Activated T-cell treated with anti-CD3 and anti-CD28 coated beads, Interleukin-2, amount 50 U/mL, for 4 hours (primary cell): ENCODE data around the gene ADH1C. TPM values are rescaled to one million over a fixed set of nuclear protein-coding genes. Genes with fewer than 3 reads are reported as not detected.
"Not testable (repeated sequence)": the region's sequence is repeated elsewhere in the genome, so short reads cannot be mapped to it uniquely, and the experiment has no call there.

ENCODE experiments used
- ATAC-seq, 2 donors: fragments of 200-7000 bp; cut with Tn5 transposase; one replicate each; pipeline ENCODE4 v1.10.0; 2021
- DNase-seq: peaks from one replicate; pipeline ENCODE4 v3.0.0-alpha.2; 2020
- H3K27me3 Mint-ChIP-seq: one replicate; pipeline ENCODE4 v1.8.0; 2021; ENCODE audit warnings: low read depth, mixed read lengths
- H3K36me3 Mint-ChIP-seq: one replicate; pipeline ENCODE4 v1.8.0; 2022; ENCODE audit warnings: mixed read lengths; ENCODE audit not compliant: insufficient read depth
- H3K4me1 Mint-ChIP-seq: one replicate; pipeline ENCODE4 v1.8.0; 2021; ENCODE audit warnings: low read depth, mixed read lengths
- H3K4me3 Mint-ChIP-seq: one replicate; pipeline ENCODE4 v1.8.0; 2021; ENCODE audit warnings: mild to moderate bottlenecking, moderate library complexity, mixed read lengths
- H3K9me3 Mint-ChIP-seq: one replicate; pipeline ENCODE4 v1.8.0; 2021; ENCODE audit warnings: mixed read lengths
- total RNA-seq, 3 donors: library from RNA; stranded (reverse); gene quantifications; one replicate each; pipeline ENCODE4 v1.2.1, GENCODE V29; 2021

ADH1C gene
- total RNA-seq, 3 donors from 2014 or later, result 0.11 to 0.20 (median 0.16) TPM

DNA sequence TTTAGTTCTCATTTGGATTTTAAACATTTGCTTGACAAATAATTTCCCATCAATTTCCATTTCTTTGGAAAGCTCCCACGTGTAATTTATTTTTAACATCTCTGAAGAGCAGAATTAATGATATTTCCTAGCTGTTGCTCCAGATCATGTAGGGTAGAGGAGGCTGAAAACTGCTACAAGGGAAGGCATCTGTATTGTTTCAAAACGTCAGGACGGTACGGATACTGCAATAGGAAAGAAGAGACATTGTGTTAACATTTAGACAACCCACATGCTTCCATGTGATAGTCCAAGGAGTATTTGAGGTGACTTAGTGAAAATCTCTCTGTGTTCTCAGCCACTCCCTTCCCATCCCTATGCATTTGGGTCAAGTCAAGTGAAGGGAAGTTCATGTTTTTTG is 16.0 kb downstream of the ADH1C start:
- no peak for ATAC-seq
- H3K36me3 Mint-ChIP-seq, result no peaks in the 10 kb centered on the region
- no peak overlapping the region for H3K4me3 Mint-ChIP-seq
- peaks cover 11% of the 10 kb centered on the region for H3K27me3 Mint-ChIP-seq
- H3K4me1 Mint-ChIP-seq, result no peaks in the 10 kb centered on the region
- DNase-seq, result no peak
- H3K9me3 Mint-ChIP-seq, result no peaks in the 10 kb centered on the region

GRCh38 chr4:99334880-99335279 is 17.7 kb downstream of the ADH1C start:
- no peaks in the 10 kb centered on the region for H3K9me3 Mint-ChIP-seq
- H3K27me3 Mint-ChIP-seq, result peaks cover 7% of the 10 kb centered on the region
- no peak overlapping the region for H3K4me3 Mint-ChIP-seq
- ATAC-seq (no peak), DNase-seq (no peak)
- H3K4me1 Mint-ChIP-seq, result no peaks in the 10 kb centered on the region
- H3K36me3 Mint-ChIP-seq, result no peaks in the 10 kb centered on the region

DNA sequence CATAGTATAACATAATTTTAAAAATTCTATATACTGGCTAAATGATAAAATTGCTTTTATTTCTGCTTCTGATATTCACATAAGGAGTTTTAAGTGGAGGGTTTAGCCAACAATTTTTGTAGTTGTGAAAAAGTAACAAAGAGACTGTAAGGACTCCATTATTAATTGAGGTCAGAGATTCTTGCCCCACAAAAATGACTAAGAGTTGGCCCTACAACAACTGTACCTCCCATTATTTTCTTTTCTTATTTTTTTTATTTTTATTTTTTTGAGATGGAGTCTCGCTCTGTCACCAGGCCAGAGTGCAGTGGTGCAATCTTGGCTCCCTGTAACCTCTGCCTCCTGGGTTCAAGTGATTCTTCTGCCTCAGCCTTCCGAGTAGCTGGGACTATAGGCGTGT is 21.9 kb downstream of the ADH1C start:
- H3K9me3 Mint-ChIP-seq, result no peaks in the 10 kb centered on the region
- DNase-seq (no peak), ATAC-seq (no peak)
- H3K4me1 Mint-ChIP-seq, result no peaks in the 10 kb centered on the region
- peaks cover 3% of the 10 kb centered on the region for H3K27me3 Mint-ChIP-seq
- no peaks in the 10 kb centered on the region for H3K36me3 Mint-ChIP-seq
- H3K4me3 Mint-ChIP-seq, result no peak overlapping the region

GRCh38 chr4:99329876-99330275 is 22.7 kb downstream of the ADH1C start:
- H3K27me3 Mint-ChIP-seq, result peaks cover 2% of the 10 kb centered on the region
- H3K4me3 Mint-ChIP-seq, result no peak overlapping the region
- H3K9me3 Mint-ChIP-seq, result no peaks in the 10 kb centered on the region
- H3K4me1 Mint-ChIP-seq, result no peaks in the 10 kb centered on the region
- ATAC-seq, result no peak
- no peaks in the 10 kb centered on the region for H3K36me3 Mint-ChIP-seq
- no peak for DNase-seq

DNA sequence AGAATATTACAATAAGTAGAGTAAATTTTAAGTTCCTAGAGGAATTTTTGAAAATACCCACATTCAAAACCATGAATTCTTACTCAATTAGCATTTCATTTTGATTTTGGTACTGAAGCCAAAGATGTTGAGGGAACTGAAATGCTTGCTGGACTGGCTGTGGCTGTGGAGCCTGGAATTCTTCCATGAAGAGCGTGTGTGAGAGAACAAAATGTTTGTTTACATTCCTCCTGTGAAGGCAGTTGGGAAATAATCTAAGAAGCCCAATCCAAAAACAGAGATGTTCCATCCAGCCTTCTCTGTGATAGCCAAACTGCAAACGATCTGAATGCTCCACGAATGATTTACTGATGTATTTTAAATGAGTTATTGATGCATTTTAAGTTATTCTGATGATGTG is 27.6 kb downstream of the ADH1C start:
- no peaks in the 10 kb centered on the region for H3K4me1 Mint-ChIP-seq
- H3K27me3 Mint-ChIP-seq, result peaks cover 2% of the 10 kb centered on the region
- ATAC-seq (no peak), DNase-seq (no peak)
- no peak overlapping the region for H3K4me3 Mint-ChIP-seq
- no peaks in the 10 kb centered on the region for H3K36me3 Mint-ChIP-seq
- no peaks in the 10 kb centered on the region for H3K9me3 Mint-ChIP-seq

DNA sequence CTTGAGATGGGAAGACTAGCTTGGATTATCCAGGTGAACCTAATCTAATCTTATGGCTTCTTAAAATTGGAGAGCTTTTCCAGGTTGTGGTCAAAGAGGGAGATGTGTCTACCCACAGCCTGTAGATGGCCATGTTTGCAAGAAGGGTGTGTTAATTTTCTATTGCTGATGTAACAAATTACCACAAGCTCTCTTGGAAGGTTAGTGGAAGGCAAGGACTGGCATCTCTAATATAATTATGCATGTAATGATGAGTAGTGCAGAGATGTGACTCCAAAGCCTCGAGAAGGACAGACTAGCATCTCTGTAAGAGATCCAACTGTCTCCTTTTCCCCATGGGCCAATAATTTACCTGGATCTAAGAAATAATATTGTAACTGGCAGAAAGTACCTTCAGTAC is 28.2 kb downstream of the ADH1C start:
- H3K36me3 Mint-ChIP-seq, result no peaks in the 10 kb centered on the region
- H3K4me1 Mint-ChIP-seq, result no peaks in the 10 kb centered on the region
- peaks cover 2% of the 10 kb centered on the region for H3K27me3 Mint-ChIP-seq
- no peaks in the 10 kb centered on the region for H3K9me3 Mint-ChIP-seq
- H3K4me3 Mint-ChIP-seq, result no peak overlapping the region
- ATAC-seq (no peak), DNase-seq (no peak)

GRCh38 chr4:99323756-99324155 is 28.8 kb downstream of the ADH1C start:
- H3K9me3 Mint-ChIP-seq, result no peaks in the 10 kb centered on the region
- ATAC-seq (no peak), DNase-seq (no peak)
- H3K4me1 Mint-ChIP-seq, result no peaks in the 10 kb centered on the region
- no peak overlapping the region for H3K4me3 Mint-ChIP-seq
- no peaks in the 10 kb centered on the region for H3K36me3 Mint-ChIP-seq
- H3K27me3 Mint-ChIP-seq, result peaks cover 6% of the 10 kb centered on the region

GRCh38 chr4:99321241-99322191 is 31.0 kb downstream of the ADH1C start, which contains the start of gene ADH1B:
TSS of gene ADH1B (minus strand) at chr4:99321401. CDS start at chr4:99321331, 70 bp downstream.
- no peaks in the 10 kb centered on the region for H3K9me3 Mint-ChIP-seq
- no peaks in the 10 kb centered on the region for H3K36me3 Mint-ChIP-seq
- no peaks in the 10 kb centered on the region for H3K4me1 Mint-ChIP-seq

GRCh38 chr4:99317811-99318210 is 34.7 kb downstream of the ADH1C start:
- not testable (repeated sequence) for H3K4me1 Mint-ChIP-seq, H3K4me3 Mint-ChIP-seq, H3K27me3 Mint-ChIP-seq, DNase-seq, H3K36me3 Mint-ChIP-seq, ATAC-seq, H3K9me3 Mint-ChIP-seq

More at GRCh38 chr4:99321241-99322191, 31.0 kb downstream of the ADH1C start, which contains the start of gene ADH1B:
- H3K27me3 Mint-ChIP-seq, result peaks cover 6% of the 10 kb centered on the region
- no peak for ATAC-seq
- DNase-seq, result no peak
- H3K4me3 Mint-ChIP-seq, result no peak within 1 kb of the TSS

DNA sequence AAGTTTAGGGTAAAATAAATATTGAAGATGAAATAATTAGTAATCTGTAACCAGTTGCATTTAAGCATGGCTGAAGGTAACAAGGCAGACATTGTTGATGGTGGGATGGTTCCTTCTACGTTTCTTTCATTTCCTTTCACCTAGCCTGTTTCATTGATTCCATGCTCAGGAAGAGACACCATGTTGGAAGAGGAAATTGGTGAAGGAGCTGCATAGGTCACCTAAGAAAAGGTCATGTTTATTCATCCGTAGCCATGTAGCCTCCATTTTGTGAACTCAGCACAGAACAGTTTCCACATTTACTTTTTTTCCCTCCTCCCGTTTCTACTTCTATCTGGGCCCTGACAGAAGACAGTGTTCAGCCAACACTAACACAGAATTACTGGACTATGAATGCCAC is 35.2 kb downstream of the ADH1C start:
- no peaks in the 10 kb centered on the region for H3K9me3 Mint-ChIP-seq
- H3K27me3 Mint-ChIP-seq, result peaks cover 6% of the 10 kb centered on the region
- H3K36me3 Mint-ChIP-seq, result no peaks in the 10 kb centered on the region
- DNase-seq (no peak), ATAC-seq (no peak)
- no peak overlapping the region for H3K4me3 Mint-ChIP-seq
- no peaks in the 10 kb centered on the region for H3K4me1 Mint-ChIP-seq

- ATAC-seq (no peak), DNase-seq (no peak)
- H3K27me3 Mint-ChIP-seq, result peaks cover 6% of the 10 kb centered on the region
- H3K4me1 Mint-ChIP-seq, result no peaks in the 10 kb centered on the region
- H3K9me3 Mint-ChIP-seq, result no peaks in the 10 kb centered on the region
- no peak overlapping the region for H3K4me3 Mint-ChIP-seq
- H3K36me3 Mint-ChIP-seq, result no peaks in the 10 kb centered on the region
Measured at GRCh38 chr4:99315839-99316238, 36.7 kb downstream of the ADH1C start.

DNA sequence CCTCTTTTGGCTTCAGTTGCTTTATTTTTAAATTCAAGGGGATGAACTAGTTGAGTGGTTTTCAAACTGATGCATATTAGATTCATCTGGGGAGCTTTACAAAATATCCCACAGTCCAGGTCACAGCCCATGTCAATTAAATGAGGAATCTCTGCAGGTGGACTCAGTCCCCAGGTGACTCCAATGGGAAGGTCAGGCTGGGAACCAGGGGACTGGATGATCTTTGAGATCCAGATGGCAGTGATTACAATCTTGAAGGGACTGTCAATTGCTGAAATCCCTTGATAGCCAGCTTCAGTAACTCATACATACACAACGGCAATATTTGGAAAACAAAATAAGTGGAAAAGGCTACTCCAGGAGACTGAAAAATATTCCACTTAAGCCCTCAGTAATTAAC is 38.3 kb downstream of the ADH1C start:
- ATAC-seq (no peak), DNase-seq (no peak)
- Mint-ChIP-seq H3K4me1 (no peaks in the 10 kb centered on the region), H3K27me3 (peaks cover 7% of the 10 kb centered on the region), H3K4me3 (no peak overlapping the region), H3K36me3 (no peaks in the 10 kb centered on the region), H3K9me3 (no peaks in the 10 kb centered on the region)

GRCh38 chr4:99310389-99310788 is 42.2 kb downstream of the ADH1C start:
- Mint-ChIP-seq H3K27me3 (peaks cover 5% of the 10 kb centered on the region), H3K9me3 (no peaks in the 10 kb centered on the region), H3K4me3 (no peak overlapping the region), H3K36me3 (no peaks in the 10 kb centered on the region), H3K4me1 (no peaks in the 10 kb centered on the region)
- ATAC-seq (no peak), DNase-seq (no peak)

DNA sequence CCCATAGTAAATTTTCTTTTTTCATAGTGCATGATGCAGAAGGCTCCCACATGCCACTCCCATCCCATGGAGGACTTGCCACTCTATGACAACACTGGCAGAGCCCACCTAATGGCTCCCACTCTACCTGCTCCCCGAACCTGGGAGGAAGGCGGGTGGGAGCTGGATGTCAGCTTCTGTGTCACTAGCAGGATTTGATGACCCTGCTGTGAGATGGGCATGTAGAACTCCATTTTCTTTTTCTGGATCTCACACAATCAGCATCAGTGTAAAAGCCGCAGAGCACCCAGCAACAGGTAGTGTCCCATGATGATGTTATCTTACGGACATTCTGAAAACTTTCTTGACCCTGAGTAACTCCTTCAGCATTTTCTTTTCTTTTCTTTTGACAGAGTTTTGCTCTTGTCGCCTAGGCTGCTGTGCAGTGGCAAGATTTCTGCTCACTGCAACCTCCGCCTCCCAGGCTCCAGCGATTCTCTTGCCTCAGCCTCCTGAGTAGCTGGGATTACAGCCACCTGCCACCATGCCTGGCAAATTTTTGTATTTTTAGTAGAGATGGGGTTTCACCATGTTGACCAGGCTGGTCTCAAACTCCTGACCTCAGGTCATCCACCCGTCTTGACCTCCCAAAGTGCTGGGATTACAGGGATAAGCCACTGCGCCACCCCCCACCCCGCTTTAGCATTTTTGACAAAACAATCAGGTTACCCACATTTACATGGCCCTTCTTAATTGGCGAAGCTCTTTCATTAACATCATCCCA is 46.7 kb downstream of the ADH1C start:
- Mint-ChIP-seq H3K4me3 (no peak overlapping the region), H3K27me3 (peaks cover 5% of the 10 kb centered on the region), H3K4me1 (no peaks in the 10 kb centered on the region), H3K9me3 (no peaks in the 10 kb centered on the region), H3K36me3 (no peaks in the 10 kb centered on the region)
- ATAC-seq (no peak), DNase-seq (no peak)
